NOMO-1 treated with dmso at 0.1 percent for 144 hours (cell line): Measurements from ENCODE around the gene KLHL29.

ENCODE experiments used
- DNase-seq: peaks from one replicate; lab custom pipeline; 2025; ENCODE audit not compliant: unreplicated experiment; lab: John Stamatoyannopoulos, UW

Gene KLHL29

DNA sequence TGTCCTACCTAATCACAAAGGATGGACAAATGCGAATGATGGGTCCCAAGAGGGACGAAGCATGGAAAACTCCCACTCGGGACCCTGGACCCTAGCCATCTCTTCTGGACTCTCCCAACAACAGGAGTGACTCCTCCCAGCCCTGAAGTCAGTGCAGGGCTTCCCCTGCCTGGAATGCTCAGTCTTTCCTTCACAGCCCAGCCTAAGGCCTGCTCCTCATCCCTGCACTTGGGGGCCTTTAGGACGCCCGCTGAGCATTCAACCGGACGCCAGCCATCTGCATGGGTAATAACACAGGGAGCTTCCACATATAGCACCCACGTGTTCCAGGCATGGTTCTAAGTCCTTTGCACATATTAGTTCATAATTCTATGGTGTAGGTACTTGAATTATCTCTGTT lies 237.5 kb downstream of the KLHL29 start:
- DNase-seq, result no peak

DNA sequence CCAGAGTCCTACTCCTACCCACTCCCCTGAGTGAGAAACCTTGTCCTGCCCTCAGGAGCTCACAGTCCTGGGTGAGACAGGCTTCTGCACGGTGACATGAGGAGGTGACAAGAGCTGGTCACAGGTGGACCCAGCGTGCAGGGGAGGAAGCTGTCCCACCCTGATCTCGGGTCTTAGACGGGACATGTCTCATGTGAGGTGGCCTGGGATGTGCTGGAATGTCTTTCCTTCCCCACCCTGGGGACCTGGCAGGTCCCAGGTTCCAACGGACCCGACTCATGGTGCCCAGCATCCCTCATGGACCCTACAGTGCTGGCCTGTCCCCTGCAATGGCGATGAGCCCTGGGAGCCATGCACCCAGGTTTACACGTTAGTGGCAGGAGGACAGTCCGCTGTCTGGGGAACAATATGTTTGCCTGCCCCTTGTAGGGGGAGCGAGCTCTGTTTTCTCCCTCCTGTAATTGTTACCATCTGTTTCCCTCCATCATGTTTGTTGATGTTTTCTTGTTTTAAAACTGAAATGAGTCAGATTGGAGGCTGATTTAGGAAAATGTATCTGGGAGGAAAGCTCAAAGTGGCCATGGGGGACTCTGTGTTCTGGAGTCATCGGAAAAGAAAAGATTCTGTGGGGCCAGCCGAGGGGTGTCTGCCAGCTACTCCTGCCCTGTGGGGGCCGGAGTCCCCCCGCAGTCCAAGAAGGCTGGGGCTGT lies 238.1 kb downstream of the KLHL29 start:
- no peak for DNase-seq

- DNase-seq, result no peak
Observed at GRCh38 chr2:23624378-23624777, 239.4 kb downstream of the KLHL29 start.

DNA sequence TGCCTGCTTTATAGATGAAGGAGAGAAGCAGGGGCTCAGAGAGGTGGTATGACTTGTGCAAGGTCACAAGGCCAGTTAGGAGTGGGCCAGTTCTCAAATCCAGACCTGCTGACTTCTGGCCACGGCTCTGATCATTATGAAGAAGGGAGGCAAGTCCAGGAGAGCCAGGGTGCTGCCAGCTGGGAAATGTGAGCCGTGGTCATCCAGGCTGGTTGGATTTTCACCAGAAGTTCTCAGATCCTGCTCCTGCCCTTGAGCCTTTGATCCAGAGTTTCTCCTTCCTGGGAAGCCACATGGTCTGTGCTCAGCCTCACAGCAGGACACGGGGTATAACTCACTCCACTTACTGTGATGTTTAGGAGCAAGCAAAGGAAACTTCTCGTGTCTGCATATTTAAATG lies 239.9 kb downstream of the KLHL29 start:
- no peak for DNase-seq

- no peak for DNase-seq
Observed at GRCh38 chr2:23625726-23626125, 240.7 kb downstream of the KLHL29 start.

DNA sequence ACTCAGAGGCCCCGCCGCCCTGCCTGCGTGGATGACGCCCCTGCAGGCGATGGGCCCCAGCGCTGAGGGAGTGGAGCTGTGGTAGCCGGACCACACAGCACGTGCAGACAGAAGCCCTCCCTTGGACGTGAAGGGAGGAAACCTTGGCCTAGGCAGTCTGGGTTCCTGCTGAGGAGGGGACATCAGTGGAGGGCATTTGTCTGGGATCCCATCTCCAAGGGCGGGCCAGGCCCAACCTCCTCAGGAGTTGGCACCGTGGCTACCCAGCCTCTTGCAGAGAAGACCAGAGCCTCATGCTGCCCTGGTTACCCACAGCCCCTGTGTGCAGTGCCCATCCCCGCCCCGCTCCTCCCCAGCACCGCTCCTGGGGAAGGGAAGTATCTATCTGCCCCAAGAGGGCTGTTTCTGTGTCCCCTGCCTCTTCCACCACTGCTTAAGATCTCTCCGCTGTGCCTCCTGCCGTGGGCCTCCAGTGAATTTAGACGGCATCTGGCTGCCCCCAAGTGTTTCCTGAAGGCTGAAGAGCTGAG lies 241.8 kb downstream of the KLHL29 start:
- DNase-seq, result no peak

DNA sequence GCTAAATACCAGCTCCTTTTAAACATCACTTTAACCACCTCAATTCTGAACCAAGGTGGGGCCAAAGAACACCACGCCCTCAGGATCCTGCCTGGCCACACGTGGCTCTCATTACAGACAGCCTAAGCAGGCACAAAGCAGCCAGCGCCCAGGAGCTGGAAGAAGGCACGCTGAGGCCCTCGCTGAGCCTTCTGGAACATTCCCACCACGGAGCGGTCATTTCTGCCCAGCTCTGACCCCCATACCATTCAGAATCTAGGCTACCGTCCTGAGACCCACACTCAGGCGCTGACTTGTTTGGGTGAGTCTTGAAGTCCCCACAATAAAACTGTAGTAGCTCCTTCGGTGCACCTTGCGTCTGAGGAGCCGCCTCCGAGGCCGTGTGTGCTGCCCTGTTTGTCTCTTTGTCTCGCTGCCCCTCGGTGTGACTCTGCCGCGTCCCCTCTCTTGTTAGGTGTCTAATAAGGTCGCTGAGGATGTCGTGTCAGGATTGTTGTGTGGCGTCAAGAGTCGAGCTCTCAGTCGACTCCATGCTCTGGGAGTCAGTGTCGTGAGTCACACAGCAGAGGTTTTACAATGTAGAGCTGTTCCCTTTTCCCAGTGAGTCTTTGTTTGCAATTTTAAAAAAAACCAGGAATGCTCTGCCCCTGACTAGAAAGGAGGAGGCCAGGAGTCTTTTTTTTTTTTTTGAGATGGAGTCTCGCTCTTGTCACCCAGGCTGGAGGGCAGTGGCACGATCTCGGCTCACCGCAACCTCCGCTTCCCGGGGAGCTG lies 242.4 kb downstream of the KLHL29 start:
- DNase-seq, result no peak

DNA sequence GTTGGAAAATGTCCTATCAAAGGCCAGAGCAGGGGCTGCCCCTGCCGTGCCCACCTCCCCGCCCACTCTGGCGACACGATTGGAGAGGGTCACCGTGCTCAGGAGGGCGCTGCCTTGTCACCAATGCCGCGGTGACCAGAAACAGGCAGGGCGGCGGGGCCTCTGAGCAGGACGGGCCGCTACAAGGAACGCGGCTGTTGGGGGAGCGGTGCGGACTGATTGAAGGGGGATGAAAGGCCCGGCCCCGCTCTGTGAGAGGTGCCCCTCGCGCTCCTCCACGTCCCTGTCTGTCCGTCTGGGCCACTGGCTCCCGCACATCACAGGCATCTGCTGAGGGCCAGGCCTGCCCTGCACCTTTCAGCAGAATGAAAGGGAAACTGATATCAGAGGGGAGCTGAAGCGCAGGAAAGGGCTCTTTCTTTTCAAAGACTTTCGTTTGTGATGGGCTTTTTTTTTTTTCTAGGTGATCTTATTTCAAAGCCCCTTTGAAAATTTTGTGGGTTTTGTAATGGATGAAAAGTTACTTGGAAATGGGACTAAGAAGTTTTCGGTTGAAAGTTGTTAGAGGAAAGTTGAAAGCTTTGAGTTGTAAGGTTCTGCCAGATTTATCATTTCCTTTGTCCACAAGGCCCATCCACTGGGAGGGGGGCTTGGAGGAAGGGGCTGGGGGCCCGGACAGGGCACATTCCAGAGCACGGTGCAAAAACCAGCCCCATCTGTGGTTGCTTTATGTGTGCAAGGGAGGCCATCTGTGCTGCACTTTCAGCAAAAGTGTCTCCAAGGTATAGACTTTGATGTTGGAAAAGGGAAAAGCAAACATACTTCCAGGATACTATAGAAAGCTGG lies 244.2 kb downstream of the KLHL29 start:
- no peak for DNase-seq

DNA sequence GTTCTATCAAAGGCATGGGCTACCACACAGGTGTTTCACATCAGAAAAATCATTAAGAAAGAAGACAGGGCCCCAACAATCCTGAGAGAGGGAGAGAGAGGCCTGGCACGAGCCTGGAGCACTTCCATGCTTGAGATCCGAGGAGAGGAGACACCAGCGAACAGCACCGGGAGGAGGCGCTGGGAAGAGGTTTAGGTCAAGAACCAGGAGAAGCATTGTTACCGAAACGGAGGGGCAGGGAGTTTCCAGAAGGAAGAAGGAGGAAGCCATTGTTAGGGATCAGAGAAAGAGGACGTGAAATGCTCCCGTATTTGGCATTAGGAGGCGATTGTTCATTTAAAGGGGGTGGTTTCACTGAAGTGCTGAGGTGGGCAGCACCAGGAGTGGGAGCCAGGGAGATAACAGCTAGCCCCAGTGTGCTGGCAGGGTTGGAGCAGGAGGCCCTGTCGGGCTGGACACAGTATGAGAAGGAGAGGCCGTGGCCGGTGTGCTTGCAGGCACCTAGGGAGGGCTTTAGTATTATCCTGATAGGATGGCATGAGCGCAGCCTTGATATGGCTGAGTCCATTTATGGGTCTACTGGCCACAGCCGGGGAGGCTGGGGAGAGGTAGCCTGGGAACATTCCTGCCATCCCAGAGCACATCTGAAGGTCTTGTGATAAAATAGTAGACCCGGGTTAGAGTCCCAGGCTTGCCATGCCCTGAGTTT lies 244.9 kb downstream of the KLHL29 start:
- no peak for DNase-seq

- DNase-seq, result no peak
Observed at GRCh38 chr2:23630961-23631360, 246.0 kb downstream of the KLHL29 start.

GRCh38 chr2:23631389-23631788 lies 246.4 kb downstream of the KLHL29 start:
- DNase-seq, result no peak

DNA sequence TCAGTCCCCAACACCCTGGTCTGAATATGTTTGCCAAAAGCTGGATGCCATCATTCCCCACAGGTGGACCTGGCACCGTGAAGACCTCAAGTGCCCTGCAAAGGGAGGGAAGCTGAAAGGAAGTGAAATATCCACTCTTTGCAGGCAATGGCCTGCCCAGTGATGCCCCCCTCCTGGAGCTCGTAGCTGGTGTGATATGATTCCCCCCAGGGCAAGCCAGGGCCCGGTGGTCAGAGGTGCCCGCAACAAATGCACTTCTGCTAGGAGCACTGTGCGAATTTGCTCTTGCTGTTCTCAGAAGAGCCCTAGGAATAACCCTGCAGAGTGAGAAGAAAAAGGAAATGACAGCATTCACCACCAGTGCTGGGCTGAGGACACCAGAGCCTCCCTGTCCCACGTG lies 247.4 kb downstream of the KLHL29 start:
- no peak for DNase-seq

GRCh38 chr2:23632831-23633395 lies 247.9 kb downstream of the KLHL29 start:
- no peak for DNase-seq

- no peak for DNase-seq
Observed at GRCh38 chr2:23633966-23634365, 249.0 kb downstream of the KLHL29 start.

DNA sequence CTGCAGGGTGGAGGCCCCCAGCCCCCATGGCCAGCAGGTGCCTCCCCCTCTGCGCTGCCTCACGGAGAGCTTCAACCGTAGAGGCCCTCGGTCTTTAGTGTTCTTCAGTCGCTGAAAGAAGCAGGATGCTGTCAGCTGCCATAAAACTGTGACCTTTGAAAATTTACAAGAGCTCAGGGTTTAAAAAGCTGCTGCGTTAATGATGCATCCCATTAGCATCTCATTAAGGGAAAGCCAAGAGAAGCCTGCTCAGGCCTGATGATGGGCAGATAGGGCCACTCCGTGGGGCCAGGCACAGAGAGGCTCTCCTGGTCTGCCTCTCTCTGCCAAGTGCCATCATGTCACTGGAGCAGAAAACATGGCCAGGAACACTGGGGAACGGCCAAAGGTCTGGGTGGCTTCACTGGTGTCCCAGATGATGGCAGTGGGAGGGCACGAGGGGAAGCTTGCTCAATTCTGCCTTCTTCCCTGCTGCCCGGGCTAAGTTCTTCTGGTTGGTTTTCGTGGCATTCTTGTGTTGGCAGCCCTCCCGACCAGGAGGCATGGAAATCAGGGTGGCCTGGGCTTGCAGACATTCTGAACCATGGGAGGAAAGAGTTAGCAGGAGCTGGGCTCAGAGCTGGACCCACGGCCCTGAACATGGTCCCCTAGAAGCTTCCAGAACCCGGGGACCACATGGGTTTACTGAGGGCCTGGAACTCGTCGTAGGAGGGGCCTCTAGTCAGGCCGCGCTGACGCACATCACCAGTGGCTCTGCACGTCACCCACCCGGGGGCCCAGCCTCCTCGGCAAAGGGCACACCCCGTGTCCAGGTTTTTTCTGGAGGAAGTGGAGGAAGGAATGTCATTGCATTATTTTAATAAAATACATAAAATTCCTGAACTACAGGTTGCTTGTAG lies 250.7 kb downstream of the KLHL29 start:
- DNase-seq, result no peak

DNA sequence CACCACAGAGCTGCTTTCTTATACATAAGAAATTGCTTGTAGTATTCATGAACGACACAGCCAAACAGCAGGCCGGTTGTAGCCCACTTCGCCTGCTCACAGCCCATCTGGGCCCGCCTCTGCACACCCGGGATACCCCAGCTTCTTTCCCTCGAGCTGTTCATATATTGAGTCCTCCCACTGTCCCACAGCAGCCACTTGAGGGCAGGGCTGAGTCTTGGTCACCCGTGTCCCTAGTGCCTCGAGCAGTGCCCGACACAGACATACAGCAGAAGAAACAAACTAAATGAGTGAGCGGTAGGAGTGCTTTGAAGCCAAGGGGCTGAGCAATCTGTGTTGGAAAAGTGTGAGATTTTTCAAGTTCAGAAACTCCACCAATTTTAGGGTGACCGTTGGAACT lies 251.4 kb downstream of the KLHL29 start:
- no peak for DNase-seq

GRCh38 chr2:23637011-23637778 lies 252.2 kb downstream of the KLHL29 start:
- DNase-seq, result no peak

GRCh38 chr2:23639406-23639982 lies 254.5 kb downstream of the KLHL29 start:
- no peak for DNase-seq
